ENCODE results near the gene PRSS27.

DNA sequence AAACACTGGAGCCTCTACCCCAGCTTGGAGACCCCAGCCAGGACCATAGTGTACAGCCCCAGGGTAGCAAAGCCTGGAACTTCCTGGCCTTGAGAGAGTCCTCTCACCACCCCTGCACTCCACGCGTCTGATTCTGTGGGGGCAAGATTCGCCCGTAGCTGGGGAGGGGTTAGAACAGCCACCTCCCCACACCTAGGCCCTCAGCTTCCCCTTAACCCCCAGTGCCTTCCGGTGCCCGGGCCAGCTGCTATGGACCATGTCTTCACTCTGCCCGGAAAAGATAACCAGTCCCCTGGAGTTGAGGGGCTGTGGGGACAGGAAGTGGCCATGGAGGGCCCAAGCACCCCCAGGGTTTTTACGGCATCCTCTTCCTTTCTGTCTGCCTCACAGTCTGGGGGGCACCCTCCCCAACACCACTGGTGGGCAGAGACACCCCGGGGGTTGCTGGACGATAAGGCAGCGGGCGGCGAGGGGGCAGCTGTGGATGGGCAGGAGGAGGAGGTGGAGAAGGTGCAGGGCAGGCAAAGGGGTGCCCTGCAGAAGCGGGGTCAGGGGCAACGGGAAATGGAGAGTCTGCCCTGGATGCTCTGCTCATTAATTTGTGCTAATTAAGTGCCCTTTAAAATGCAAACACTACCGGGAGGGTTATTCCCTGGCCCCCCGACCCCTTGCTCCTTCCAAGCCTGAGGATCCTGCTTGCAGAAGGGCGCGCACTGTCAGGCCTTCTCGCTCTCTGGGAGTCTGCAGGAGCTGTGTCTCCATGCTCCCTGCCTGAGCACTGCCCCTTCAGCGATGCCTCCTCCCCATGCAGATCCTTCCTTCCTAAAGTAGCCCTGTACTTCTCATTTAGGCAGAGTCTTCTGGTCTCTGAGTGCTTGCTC is 2.4 kb downstream of the PRSS27 start:
- TF ChIP-seq, protein P1, sequence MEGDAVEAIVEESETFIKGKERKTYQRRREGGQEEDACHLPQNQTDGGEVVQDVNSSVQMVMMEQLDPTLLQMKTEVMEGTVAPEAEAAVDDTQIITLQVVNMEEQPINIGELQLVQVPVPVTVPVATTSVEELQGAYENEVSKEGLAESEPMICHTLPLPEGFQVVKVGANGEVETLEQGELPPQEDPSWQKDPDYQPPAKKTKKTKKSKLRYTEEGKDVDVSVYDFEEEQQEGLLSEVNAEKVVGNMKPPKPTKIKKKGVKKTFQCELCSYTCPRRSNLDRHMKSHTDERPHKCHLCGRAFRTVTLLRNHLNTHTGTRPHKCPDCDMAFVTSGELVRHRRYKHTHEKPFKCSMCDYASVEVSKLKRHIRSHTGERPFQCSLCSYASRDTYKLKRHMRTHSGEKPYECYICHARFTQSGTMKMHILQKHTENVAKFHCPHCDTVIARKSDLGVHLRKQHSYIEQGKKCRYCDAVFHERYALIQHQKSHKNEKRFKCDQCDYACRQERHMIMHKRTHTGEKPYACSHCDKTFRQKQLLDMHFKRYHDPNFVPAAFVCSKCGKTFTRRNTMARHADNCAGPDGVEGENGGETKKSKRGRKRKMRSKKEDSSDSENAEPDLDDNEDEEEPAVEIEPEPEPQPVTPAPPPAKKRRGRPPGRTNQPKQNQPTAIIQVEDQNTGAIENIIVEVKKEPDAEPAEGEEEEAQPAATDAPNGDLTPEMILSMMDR (conservative IDR thresholded peaks at IDR 0.05 in 1 of 2, IDR thresholded peaks at IDR 0.05 in 1 of 2; ENCODE audit: low read depth in 1 of 2, low read length in 2 of 2): no peak
- TF ChIP-seq EZH2 (IDR thresholded peaks at IDR 0.05; ENCODE audit: low read length, missing control alignments): no peak
